HEK293 (cell line): ENCODE measurements around the gene CLDN7.

Source experiments
- ATF2 ChIP-seq: fragments of 450-650 bp; formaldehyde crosslinking; IDR thresholded peaks from 2 replicates; pipeline ENCODE4 v1.5.1; 2016; ENCODE audit warnings: missing biosample characterization, missing genetic modification characterization, low read depth
- BCL11B ChIP-seq: fragments of 450-650 bp; formaldehyde crosslinking; IDR thresholded peaks from 2 replicates; pipeline ENCODE4 v1.5.1; 2016; ENCODE audit warnings: low read depth, missing biosample characterization, missing genetic modification characterization
- INSM2 ChIP-seq: fragments of 450-650 bp; formaldehyde crosslinking; IDR thresholded peaks from 2 replicates; pipeline ENCODE4 v1.5.1; 2016; ENCODE audit warnings: missing biosample characterization, missing genetic modification characterization
- KLF1 ChIP-seq: fragments of 450-650 bp; formaldehyde crosslinking; IDR thresholded peaks from 2 replicates; pipeline ENCODE4 v1.5.1; 2016; ENCODE audit warnings: missing biosample characterization, missing genetic modification characterization
- OSR2 ChIP-seq: fragments of 450-650 bp; formaldehyde crosslinking; IDR thresholded peaks from 2 replicates; pipeline ENCODE4 v1.5.1; 2016; ENCODE audit warnings: missing biosample characterization, missing genetic modification characterization
- PRDM4 ChIP-seq: fragments of 450-650 bp; formaldehyde crosslinking; IDR thresholded peaks from 2 replicates; pipeline ENCODE4 v1.5.1; 2017; ENCODE audit warnings: missing biosample characterization, missing genetic modification characterization
- SALL2 ChIP-seq: fragments of 450-650 bp; formaldehyde crosslinking; IDR thresholded peaks from 2 replicates; pipeline ENCODE4 v1.5.0; 2017; ENCODE audit warnings: missing biosample characterization, mild to moderate bottlenecking, missing genetic modification characterization, borderline replicate concordance
- SETDB1 ChIP-seq: IDR thresholded peaks from one replicate; pipeline ENCODE4 v1.6.1; 2017; ENCODE audit warnings: mild to moderate bottlenecking, low read length, moderate library complexity, mixed read lengths; ENCODE audit not compliant: insufficient read length
- WT1 ChIP-seq: fragments of 450-650 bp; formaldehyde crosslinking; IDR thresholded peaks from 2 replicates; pipeline ENCODE4 v1.5.1; 2016; ENCODE audit warnings: missing biosample characterization, missing genetic modification characterization
- ZBTB10 ChIP-seq: fragments of 450-650 bp; formaldehyde crosslinking; IDR thresholded peaks from 2 replicates; pipeline ENCODE4 v1.5.1; 2016; ENCODE audit warnings: missing biosample characterization, missing genetic modification characterization
- ZBTB6 ChIP-seq: fragments of 450-650 bp; formaldehyde crosslinking; IDR thresholded peaks from 2 replicates; pipeline ENCODE4 v1.5.1; 2017; ENCODE audit warnings: missing biosample characterization, missing genetic modification characterization
- ZBTB8A ChIP-seq: fragments of 450-650 bp; formaldehyde crosslinking; IDR thresholded peaks from 2 replicates; pipeline ENCODE4 v1.5.1; 2016; ENCODE audit warnings: missing biosample characterization, missing genetic modification characterization
- ZNF174 ChIP-seq: fragments of 450-650 bp; formaldehyde crosslinking; IDR thresholded peaks from 2 replicates; pipeline ENCODE4 v1.5.0; 2017; ENCODE audit warnings: missing biosample characterization, mild to moderate bottlenecking, missing genetic modification characterization
- ZNF184 ChIP-seq: fragments of 450-650 bp; IDR thresholded peaks from 2 replicates; pipeline ENCODE4 v1.5.1; 2018; ENCODE audit warnings: missing biosample characterization, mild to moderate bottlenecking, missing genetic modification characterization
- ZNF19 ChIP-seq: fragments of 450-650 bp; formaldehyde crosslinking; IDR thresholded peaks from 2 replicates; pipeline ENCODE4; 2016; ENCODE audit warnings: missing biosample characterization, missing genetic modification characterization, low read depth
- ZNF239 ChIP-seq: fragments of 450-650 bp; formaldehyde crosslinking; IDR thresholded peaks from 2 replicates; pipeline ENCODE4 v1.5.1; 2016; ENCODE audit warnings: missing biosample characterization, missing genetic modification characterization
- ZNF302 ChIP-seq: fragments of 450-650 bp; formaldehyde crosslinking; IDR thresholded peaks from 2 replicates; pipeline ENCODE4 v1.5.1; 2016; ENCODE audit warnings: missing biosample characterization, missing genetic modification characterization, low read depth
- ZNF335 ChIP-seq: fragments of 450-650 bp; formaldehyde crosslinking; conservative IDR thresholded peaks from 2 replicates; pipeline ENCODE4 v1.5.1; 2016; ENCODE audit warnings: missing biosample characterization, missing genetic modification characterization
- ZNF341 ChIP-seq: fragments of 450-650 bp; formaldehyde crosslinking; IDR thresholded peaks from 2 replicates; pipeline ENCODE4; 2016; ENCODE audit warnings: low read depth, missing biosample characterization, missing genetic modification characterization
- ZNF391 ChIP-seq: fragments of 450-650 bp; formaldehyde crosslinking; IDR thresholded peaks from 2 replicates; pipeline ENCODE4 v1.5.1; 2016; ENCODE audit warnings: low read depth, missing biosample characterization, missing genetic modification characterization, borderline replicate concordance
- ZNF510 ChIP-seq: fragments of 450-650 bp; formaldehyde crosslinking; IDR thresholded peaks from 2 replicates; pipeline ENCODE4 v1.5.1; 2018; ENCODE audit warnings: mild to moderate bottlenecking, missing genetic modification characterization, missing biosample characterization; ENCODE audit not compliant: insufficient replicate concordance
- ZNF514 ChIP-seq: fragments of 450-650 bp; formaldehyde crosslinking; IDR thresholded peaks from 2 replicates; pipeline ENCODE4 v1.5.1; 2016; ENCODE audit warnings: missing biosample characterization, missing genetic modification characterization
- ZNF544 ChIP-seq: fragments of 450-650 bp; formaldehyde crosslinking; IDR thresholded peaks from 2 replicates; pipeline ENCODE4 v1.5.0; 2017; ENCODE audit warnings: missing biosample characterization, missing genetic modification characterization
- ZNF558 ChIP-seq: fragments of 450-650 bp; formaldehyde crosslinking; IDR thresholded peaks from 2 replicates; pipeline ENCODE4 v1.5.1; 2016; ENCODE audit warnings: missing biosample characterization, missing genetic modification characterization
- ZNF776 ChIP-seq: fragments of 450-650 bp; formaldehyde crosslinking; IDR thresholded peaks from 2 replicates; pipeline ENCODE4 v1.5.0; 2017; ENCODE audit warnings: missing biosample characterization, missing genetic modification characterization, borderline replicate concordance
- ZNF785 ChIP-seq: fragments of 450-650 bp; formaldehyde crosslinking; IDR thresholded peaks from 2 replicates; pipeline ENCODE4 v1.5.1; 2016; ENCODE audit warnings: missing biosample characterization, missing genetic modification characterization
- ZNF843 ChIP-seq: fragments of 450-650 bp; formaldehyde crosslinking; IDR thresholded peaks from 2 replicates; pipeline ENCODE4 v1.5.1; 2016; ENCODE audit warnings: missing biosample characterization, missing genetic modification characterization
- ZSCAN16 ChIP-seq: fragments of 450-650 bp; formaldehyde crosslinking; IDR thresholded peaks from 2 replicates; pipeline ENCODE4 v1.5.1; 2016; ENCODE audit warnings: missing biosample characterization, missing genetic modification characterization
- ZSCAN23 ChIP-seq: fragments of 450-650 bp; formaldehyde crosslinking; IDR thresholded peaks from 2 replicates; pipeline ENCODE4 v1.5.1; 2016; ENCODE audit warnings: missing biosample characterization, missing genetic modification characterization
- ZXDB ChIP-seq: fragments of 450-650 bp; formaldehyde crosslinking; IDR thresholded peaks from 2 replicates; pipeline ENCODE4 v1.5.1; 2016; ENCODE audit warnings: missing biosample characterization, missing genetic modification characterization

CLDN7 gene

GRCh38 chr17:7234083-7234951 is 28.0 kb downstream of the CLDN7 start, which contains the start of gene DVL2 (continued):
- TF ChIP-seq ZBTB8A (tag by site-specific recombination) = peak; percentile 97
- peak; percentile 36; the same call in 1 of the 2 replicates for TF ChIP-seq OSR2 (tag by site-specific recombination)
- peak; percentile 74; the same call in 1 of the 2 replicates for TF ChIP-seq ZBTB6 (tag by site-specific recombination)
- no peak for TF ChIP-seq ZNF776 (tag by site-specific recombination)
- TF ChIP-seq ZNF302 = no peak
- TF ChIP-seq ZBTB10 (tag by site-specific recombination) = peak; percentile 67; the same call in 1 of the 2 replicates
- no peak for TF ChIP-seq ZNF514 (tag by site-specific recombination)
- TF ChIP-seq ZNF391 (tag by site-specific recombination) = peak; percentile 86; the same call in 1 of the 2 replicates
- 0 out of 2 replicates have a peak, but pooled peaks have one; percentile 24 for TF ChIP-seq ZNF184 (tag by site-specific recombination)
- TF ChIP-seq ZNF341 (tag by site-specific recombination) = peak; percentile 21; the same call in 1 of the 2 replicates
- peak; percentile 88 for TF ChIP-seq INSM2
- TF ChIP-seq PRDM4 (tag by site-specific recombination) = peak; percentile 69; the same call in 1 of the 2 replicates
- TF ChIP-seq ZNF239 = 0 out of 2 replicates have a peak, but pooled peaks have one; percentile 61
- peak; percentile 78 for TF ChIP-seq ZXDB (tag by site-specific recombination)
- no peak for TF ChIP-seq ZNF510 (tag by site-specific recombination)
- TF ChIP-seq WT1 = peak; percentile 73
- TF ChIP-seq KLF1 (tag by site-specific recombination) = peak; percentile 91
- no peak for TF ChIP-seq SALL2 (tag by site-specific recombination)
- peak; percentile 91 for TF ChIP-seq ZNF335 (tag by site-specific recombination)
- no peak for TF ChIP-seq ZNF544 (tag by site-specific recombination)
- TF ChIP-seq ZNF174 (tag by site-specific recombination) = no peak
- TF ChIP-seq ZSCAN23 (tag by site-specific recombination) = 0 out of 2 replicates have a peak, but pooled peaks have one; percentile 57
- no peak for TF ChIP-seq ATF2
- 0 out of 2 replicates have a peak, but pooled peaks have one; percentile 73 for TF ChIP-seq ZNF19
- 0 out of 2 replicates have a peak, but pooled peaks have one; percentile 58 for TF ChIP-seq ZSCAN16 (tag by site-specific recombination)
- no peak; the same call in 1 of the 2 replicates for TF ChIP-seq ZNF785
- TF ChIP-seq SETDB1 = no peak
- no peak for TF ChIP-seq ZNF558 (tag by site-specific recombination)
- no peak for TF ChIP-seq BCL11B
- TF ChIP-seq ZNF843 (tag by site-specific recombination) = peak; percentile 90
